GM12874 (cell line): ENCODE data around the gene PPIE.
"Not testable (repeated sequence)": the region's sequence is repeated elsewhere in the genome, so short reads cannot be mapped to it uniquely, and the experiment has no call there.

Experiments
- CTCF ChIP-seq: IDR thresholded peaks from 2 replicates; pipeline ENCODE4 v1.5.1; 2011; ENCODE audit warnings: low read depth, mild to moderate bottlenecking, control low read depth, low read length, moderate library complexity; ENCODE audit not compliant: insufficient read depth

PPIE gene

GRCh38 chr1:39761016-39761415 is 22.3 kb downstream of the PPIE start:
- no peak for TF ChIP-seq CTCF

DNA sequence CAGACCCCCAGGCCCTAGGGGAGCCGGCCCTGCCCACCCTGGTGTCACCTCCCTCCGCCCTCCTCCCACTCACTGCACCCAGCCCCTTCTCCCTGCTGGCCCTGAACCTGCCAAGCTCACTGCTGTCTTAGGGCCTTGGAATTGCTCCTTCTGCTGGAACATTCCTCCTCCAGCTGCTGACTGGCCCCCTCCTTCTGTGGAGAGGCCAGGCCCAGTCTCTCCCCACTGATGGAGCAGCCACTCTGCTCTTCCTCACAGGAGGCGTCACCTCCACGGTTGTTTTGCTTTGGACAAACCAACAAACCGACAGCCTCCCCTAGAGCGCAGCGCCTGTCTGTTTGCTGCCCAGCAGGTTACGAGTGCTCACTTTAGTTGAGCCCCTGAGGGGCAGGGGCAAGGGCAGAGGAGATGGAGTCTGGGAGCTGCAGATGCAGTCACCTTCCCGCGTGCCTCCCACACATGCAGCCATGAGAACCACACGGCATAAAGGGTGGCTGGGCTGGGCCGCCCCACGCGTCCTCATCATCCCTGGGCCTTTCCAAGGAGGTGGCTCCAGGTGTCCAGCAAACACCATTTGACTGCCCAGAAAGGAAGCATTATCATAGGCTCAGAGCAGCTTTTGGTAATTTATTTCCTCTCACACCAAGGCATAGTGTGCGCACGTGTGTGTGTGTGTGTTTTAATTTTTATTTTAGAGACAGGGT is 23.0 kb downstream of the PPIE start:
- no peak for TF ChIP-seq CTCF

DNA sequence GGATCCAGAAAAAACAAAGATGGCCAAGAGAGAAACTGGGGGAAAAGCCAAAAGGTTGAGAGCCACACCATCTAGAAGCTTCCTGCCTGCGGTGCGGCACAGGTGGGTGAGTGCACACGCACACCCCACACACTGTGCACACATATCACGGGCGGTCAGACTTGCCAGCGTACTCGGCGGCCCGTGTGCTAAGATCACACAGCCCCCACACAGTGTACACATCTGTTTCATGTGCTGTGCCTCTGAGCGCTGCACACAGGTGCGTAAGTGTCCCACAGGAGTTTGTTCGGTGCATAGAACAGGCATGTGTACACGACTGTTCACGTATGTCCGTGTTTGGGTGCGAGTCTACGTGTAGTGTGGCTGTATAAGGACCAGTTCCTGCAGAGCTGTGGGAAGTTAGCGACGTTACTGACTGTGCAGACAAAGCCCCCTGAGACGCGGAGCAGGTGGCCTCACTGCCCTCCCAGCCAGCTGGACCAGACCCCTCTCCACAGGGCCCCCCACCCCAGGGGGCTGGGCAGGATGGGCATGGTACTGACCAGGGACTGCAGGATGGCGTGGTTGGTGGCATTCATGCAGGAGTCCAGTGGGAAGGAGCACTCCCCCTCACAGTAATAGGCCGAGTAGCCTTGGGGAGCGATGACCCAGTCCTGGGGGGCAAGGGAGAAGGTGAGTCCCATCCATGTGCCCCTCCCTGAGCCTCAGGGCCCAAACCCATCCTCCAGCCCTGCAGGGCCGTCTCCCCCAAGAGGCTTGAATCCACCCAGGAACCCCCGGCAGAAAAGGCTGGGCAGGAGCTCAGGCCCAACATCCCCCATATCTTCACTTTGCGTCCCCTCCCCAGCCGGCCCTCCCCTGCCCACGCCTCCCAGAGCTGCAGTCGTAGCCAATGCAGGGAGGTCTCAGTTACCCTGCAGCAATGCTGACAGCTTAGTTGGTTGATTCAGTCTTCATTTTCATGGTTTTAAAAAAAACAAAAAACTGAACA is 24.2 kb downstream of the PPIE start:
- no peak for TF ChIP-seq CTCF

DNA sequence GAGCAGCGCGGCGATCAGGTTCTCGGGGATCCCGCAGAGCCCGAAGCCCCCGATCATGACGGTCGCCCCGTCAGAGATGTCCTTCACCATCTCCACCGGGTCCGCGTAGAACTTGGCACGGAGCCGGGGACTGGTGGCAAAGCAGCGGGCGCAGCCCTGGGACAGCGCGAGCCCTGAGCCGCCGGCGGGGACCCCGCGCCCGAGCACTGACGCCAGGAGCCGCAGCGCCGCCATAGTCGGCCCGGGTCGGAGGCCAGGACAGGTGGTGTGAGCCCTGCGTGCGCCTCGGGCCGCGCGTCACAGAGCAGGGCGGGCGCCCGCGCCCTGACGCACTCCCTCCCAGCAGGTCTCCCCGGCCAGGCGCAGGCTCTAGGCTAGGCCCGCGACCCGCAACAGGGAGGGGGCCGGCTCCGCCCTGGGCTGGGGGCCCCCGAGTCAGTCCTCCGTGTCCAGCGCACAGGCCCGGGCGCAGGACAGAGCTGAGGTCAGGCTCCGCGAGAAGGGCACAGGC is 32.4 kb downstream of the PPIE start, which contains the start of gene OXCT2:
OXCT2 (minus strand) TSS at position 327 of the 511 bp plus-strand sequence; CDS start at position 234, 93 bp downstream.
- not testable (repeated sequence) for TF ChIP-seq CTCF

DNA sequence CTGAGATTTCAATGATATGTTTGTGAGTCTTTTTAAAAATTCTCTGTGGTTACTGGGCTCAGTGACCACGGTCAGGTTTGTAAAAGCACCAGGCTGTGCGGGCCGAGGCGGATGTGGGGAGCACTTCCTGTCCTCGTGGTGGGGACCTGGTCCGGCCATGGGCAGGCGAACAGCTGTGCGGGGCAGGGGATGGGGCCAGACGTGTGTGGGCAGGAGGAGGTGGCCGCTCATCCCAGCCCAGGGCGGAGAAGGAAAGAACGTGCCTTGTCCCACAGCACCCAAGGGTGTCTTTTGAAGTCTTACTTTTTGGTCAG is 37.7 kb downstream of the PPIE start:
- TF ChIP-seq CTCF = no peak

DNA sequence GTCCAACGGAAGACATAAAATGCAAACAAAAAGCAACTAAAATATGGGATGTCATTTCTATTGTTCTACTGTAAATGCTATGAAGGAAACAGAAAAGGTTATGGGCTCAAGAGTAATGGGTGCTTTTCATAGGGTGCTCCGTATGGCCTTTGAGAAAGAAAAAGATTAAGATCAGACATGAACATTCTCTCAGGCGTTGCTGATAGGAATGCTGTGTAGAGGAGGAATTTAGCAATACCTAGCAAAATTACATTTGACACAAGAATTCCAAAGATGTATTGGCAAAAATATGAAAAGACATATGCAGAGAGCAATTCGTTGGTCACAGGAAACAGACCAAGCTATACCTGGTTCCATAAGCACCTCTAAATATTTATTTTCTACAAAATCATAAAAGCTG is 38.2 kb downstream of the PPIE start:
- TF ChIP-seq CTCF = no peak

- no peak for TF ChIP-seq CTCF
These were observed 38.6 kb downstream of the PPIE start for GRCh38 chr1:39777306-39777705.
